HG03439 (cell line): ENCODE measurements around the gene THADA.

Source experiments
- ATAC-seq: cut with Tn5 transposase; IDR thresholded peaks from one replicate; pipeline ENCODE4 v1.9.1; 2021; ENCODE audit warnings: mild to moderate bottlenecking, moderate library complexity; ENCODE audit not compliant: unreplicated experiment

Gene THADA

DNA sequence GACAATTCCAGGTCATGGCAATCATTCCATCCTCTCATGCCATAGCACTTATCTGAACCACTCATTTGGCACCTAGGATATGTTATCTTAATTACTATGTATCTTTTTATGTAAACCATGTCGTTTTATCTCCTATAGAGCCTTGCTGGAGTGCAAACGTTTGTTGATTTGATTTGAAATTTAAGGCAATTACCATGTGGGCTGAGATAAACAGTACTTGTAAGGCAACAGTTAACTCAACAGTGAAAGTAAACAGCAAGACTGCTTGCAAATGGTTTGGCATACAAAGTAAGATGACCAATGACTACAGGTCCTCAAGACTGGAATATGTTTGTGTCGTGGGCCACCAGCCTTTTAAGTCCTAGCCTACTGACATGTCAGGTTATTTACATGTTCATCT is 235.7 kb downstream of the THADA start:
- ATAC-seq = no peak

- ATAC-seq = no peak
Measured at GRCh38 chr2:43358410-43359201, 237.2 kb downstream of the THADA start.

DNA sequence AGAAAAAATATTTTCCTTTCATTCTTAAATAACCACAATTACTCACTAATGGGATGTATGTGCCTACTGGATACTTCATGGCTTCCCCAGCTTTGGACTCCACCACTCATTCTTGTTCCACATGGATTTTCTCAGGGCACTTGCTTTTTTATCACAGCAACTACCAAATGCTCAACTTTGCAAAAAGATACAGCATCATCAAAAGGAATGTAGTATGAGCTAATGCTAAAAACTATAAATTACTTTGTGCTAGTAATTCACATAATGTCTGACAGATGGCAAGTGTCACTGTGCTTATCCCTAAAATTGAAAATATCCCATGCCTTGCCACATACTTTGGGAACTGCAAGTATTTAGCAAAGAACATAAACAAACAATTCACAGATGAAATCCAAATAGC is 239.1 kb downstream of the THADA start:
- ATAC-seq = no peak

- no peak for ATAC-seq
Measured at GRCh38 chr2:43355399-43355798, 240.4 kb downstream of the THADA start.

GRCh38 chr2:43349904-43350303 is 245.9 kb downstream of the THADA start:
- ATAC-seq = no peak

- no peak for ATAC-seq
Measured at GRCh38 chr2:43348908-43349661, 246.8 kb downstream of the THADA start.

- no peak for ATAC-seq
Measured at GRCh38 chr2:43347746-43348145, 248.1 kb downstream of the THADA start.

DNA sequence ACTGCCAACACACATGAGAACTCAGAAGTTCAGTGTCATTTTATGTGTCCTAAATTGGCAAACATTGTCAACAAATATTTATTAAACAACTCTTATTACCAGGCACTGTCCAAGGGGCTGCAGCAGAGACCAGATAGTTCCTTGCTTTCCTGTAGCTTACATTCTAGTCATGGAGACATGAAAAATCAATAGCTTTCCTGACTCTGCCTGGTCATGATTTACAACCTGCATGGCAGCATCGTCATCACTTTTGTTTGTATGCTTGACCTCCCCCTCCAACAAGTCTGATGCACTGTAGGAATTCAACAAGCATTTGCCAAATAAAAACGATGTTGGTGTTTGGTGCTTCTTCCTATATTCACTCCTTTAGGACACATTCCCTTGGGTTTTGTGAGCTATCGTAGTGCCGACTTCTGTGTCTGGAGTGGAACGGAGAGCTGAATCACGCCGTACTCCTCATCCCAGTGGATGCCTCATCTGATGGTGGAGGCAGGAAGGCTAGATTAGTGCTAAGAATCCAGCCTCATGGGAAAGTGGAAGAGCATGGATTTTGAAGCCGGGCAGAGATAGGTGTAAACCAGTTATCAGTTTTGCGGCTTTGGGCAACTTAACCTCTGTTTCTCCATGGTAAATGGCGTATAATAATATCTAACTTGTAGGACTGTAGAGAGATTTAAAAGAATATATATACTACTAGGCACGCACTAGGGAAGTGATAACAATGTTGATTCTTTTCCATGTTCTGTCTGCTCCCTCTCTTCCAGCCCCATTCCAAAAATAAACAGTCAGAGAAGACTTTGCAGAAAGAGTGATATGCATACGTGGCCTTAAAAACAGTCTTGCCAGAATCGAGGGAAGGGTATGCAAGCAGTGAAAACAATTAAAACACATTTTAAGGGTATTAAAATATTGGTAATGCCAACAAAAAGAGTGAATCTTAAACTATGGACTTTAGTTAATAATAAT is 249.0 kb downstream of the THADA start:
- no peak for ATAC-seq

GRCh38 chr2:43345872-43346271 is 250.0 kb downstream of the THADA start:
- ATAC-seq = no peak

- no peak for ATAC-seq
Measured at GRCh38 chr2:43345391-43345813, 250.4 kb downstream of the THADA start.

- no peak for ATAC-seq
Measured at GRCh38 chr2:43344868-43345373, 250.9 kb downstream of the THADA start.

DNA sequence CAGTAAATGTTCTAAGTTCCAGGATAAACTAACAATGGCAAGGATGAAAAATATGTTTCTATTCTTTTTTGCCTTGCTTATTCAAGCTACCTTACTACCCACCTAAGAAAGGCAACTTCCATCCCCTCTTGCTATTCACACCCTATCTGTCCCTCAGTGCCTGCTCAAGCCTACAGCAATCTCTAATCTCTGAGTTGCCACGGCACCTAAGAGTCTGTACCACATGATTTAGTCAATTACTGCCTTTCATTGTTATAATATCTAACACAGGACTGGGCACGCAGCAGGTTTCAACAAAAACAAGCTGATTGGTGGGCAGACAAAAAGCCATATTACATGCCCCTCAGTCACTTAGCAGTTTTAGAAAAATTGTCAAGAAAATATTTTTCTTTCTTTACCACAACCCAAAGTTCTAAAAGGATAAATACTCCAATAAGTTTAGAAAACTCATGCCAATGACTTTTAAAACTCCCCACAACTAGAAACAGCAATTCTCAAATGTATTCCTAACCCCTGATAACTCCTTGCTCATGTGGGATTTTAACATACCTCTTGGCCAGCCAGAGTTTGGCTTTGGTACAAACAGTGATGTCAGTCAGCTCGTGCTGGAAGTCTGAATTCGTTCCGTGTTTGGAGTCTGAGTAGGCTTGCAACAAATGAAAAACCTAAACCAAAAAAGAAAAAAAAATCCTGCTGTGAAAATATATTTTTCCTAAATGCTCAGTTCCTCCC is 252.1 kb downstream of the THADA start:
- no peak for ATAC-seq

GRCh38 chr2:43341959-43342757 is 253.7 kb downstream of the THADA start:
- ATAC-seq = no peak

- no peak for ATAC-seq
Measured at GRCh38 chr2:43340945-43341356, 254.9 kb downstream of the THADA start.

- no peak for ATAC-seq
Measured at GRCh38 chr2:43340066-43340465, 255.8 kb downstream of the THADA start.

GRCh38 chr2:43333656-43334144 is 262.1 kb downstream of the THADA start:
- no peak for ATAC-seq

GRCh38 chr2:43333101-43333655 is 262.7 kb downstream of the THADA start:
- no peak for ATAC-seq

DNA sequence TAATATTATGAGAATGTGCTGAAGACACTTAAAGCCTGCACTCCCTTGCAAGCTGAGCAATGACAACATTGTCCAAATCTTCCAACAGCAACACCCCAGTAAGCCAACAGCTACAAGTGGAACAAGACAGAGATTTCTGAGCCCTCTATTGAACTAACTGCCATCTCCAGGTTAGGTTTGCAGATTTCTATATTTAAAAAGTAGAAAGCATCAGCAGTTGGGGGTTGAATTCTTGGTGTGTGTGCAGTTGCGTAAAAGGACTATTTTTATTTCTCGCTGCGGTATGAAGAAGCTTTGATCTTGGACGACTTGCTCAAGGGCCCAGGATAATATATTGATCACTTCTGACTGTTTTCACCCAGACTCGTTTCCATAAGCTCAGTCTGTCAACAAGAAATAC is 263.2 kb downstream of the THADA start:
- no peak for ATAC-seq

DNA sequence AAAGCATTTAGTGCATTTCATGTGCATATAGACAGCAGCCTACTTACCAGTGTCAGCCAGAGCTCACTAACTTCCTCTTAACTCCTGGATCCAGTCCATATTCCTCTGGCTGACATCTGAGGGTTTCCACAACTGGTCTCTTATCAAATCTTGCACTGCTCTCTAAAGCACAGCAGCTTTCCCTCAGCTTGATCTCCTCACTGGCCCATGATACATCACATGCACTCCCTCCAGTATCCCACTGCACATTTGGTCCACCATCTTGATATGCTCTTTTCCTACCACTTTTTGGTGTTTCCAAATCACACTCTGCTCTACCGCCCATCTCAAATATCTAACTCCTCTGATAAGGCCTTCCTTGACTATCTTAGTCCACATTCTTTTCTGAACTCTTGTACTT is 264.4 kb downstream of the THADA start:
- no peak for ATAC-seq
